ENCODE measurements around the gene WWOX. TPM values are rescaled to one million over a fixed set of nuclear protein-coding genes. Genes with fewer than 3 reads are reported as not detected.

The WWOX gene
- total RNA-seq, 1 donor from 2014 or later, result 29.6 TPM

GRCh38 chr16:78462288-78463208 is 363.1 kb downstream of the WWOX start:
- no peak for TF ChIP-seq CTCF (conservative IDR thresholded peaks at IDR 0.05; ENCODE audit: low read depth, low read length)
- no peak for DNase-seq (ENCODE audit: low read depth)

GRCh38 chr16:78463591-78463990 is 364.1 kb downstream of the WWOX start:
- no peak for DNase-seq (ENCODE audit: low read depth)
- no peak for TF ChIP-seq CTCF (conservative IDR thresholded peaks at IDR 0.05; ENCODE audit: low read depth, low read length)
- H3K4me3 ChIP-seq (ENCODE audit: low read depth, low read length), result no peak overlapping the region

More at GRCh38 chr16:78462288-78463208, 363.1 kb downstream of the WWOX start:
- no peak overlapping the region for H3K4me3 ChIP-seq (ENCODE audit: low read depth, low read length)

GRCh38 chr16:78464833-78465232 is 365.4 kb downstream of the WWOX start:
- DNase-seq (ENCODE audit: low read depth), result no peak
- TF ChIP-seq CTCF (conservative IDR thresholded peaks at IDR 0.05; ENCODE audit: low read depth, low read length), result no peak
- no peak overlapping the region for H3K4me3 ChIP-seq (ENCODE audit: low read depth, low read length)

- no peak overlapping the region for H3K4me3 ChIP-seq (ENCODE audit: low read depth, low read length)
- no peak for DNase-seq (ENCODE audit: low read depth)
- no peak for TF ChIP-seq CTCF (conservative IDR thresholded peaks at IDR 0.05; ENCODE audit: low read depth, low read length)
These were observed 366.3 kb downstream of the WWOX start for GRCh38 chr16:78465730-78466129.

GRCh38 chr16:78469787-78470186 is 370.3 kb downstream of the WWOX start:
- no peak overlapping the region for H3K4me3 ChIP-seq (ENCODE audit: low read depth, low read length)
- no peak for TF ChIP-seq CTCF (conservative IDR thresholded peaks at IDR 0.05; ENCODE audit: low read depth, low read length)
- DNase-seq (ENCODE audit: low read depth), result no peak

GRCh38 chr16:78473031-78473699 is 373.7 kb downstream of the WWOX start:
- no peak for TF ChIP-seq CTCF (conservative IDR thresholded peaks at IDR 0.05; ENCODE audit: low read depth, low read length)
- no peak overlapping the region for H3K4me3 ChIP-seq (ENCODE audit: low read depth, low read length)
- DNase-seq (ENCODE audit: low read depth), result no peak

All from epithelial cell of proximal tubule (primary cell).